Measurements from ENCODE around the gene STK17B. TPM values are rescaled to one million over a fixed set of nuclear protein-coding genes. Genes with fewer than 3 reads are reported as not detected.

The STK17B gene
- total and polyA plus RNA-seq, 10 of the 15 experiments (the other 5 are each of a cell fraction or from before 2014, with no cell fraction given): 21.2 to 108 (median 53.7) TPM

- TF ChIP-seq ZNF207 (IDR thresholded peaks at IDR 0.05; ENCODE audit: borderline replicate concordance) (no peak), HDAC2 (IDR thresholded peaks at IDR 0.05) (no peak)
Observed at GRCh38 chr2:196104066-196104465, 67.3 kb downstream of the STK17B start (continued).

DNA sequence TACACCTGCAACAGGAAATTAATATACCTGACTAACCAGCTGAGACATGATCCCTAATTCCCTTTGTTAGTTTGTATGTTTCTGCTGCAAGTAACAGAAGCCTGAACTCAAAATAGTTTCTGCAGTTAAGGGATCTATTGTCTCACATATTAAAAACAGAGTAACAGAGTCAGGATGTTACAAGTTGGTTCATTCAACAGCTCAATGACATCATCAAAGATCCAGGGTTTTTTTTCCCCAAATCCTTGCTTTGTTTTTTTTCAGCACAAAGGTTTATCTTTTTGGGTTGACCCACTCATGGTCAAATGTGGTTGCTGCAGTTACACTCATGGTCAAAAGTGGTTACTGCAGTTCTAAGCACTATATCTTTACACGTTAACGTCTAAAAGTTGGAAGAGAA is 67.8 kb downstream of the STK17B start:
- Histone ChIP-seq H3K4me2 (ENCODE audit: control insufficient read depth, insufficient read depth) (no peak overlapping the region), H3K9me3 (replicated peaks; ENCODE audit: control insufficient read depth, insufficient read depth, low read length) (peaks cover 3% of the 10 kb centered on the region; the same call in 2 of the 3 replicates), H3K27ac (ENCODE audit: control insufficient read depth, insufficient read depth) (no peak overlapping the region), H3K36me3 (ENCODE audit: control insufficient read depth in 2 of 2, insufficient read depth in 2 of 2, low read length in 1 of 2) (no peaks in the 10 kb centered on the region), H4K20me1 (ENCODE audit: control insufficient read depth, insufficient read depth) (no peaks in the 10 kb centered on the region), H3K27me3 (replicated peaks in 1 of 2; ENCODE audit: control insufficient read depth in 2 of 2, insufficient read depth in 2 of 2, low read length in 1 of 2) (no peaks in the 10 kb centered on the region), H3K79me2 (ENCODE audit: control insufficient read depth, insufficient read depth, low read length) (no peaks in the 10 kb centered on the region), H3K4me1 (ENCODE audit: control insufficient read depth, insufficient read depth, low read length) (peaks cover 26% of the 10 kb centered on the region), H3K4me3 (no peak overlapping the region), H3K9ac (ENCODE audit: control insufficient read depth, insufficient read depth, low read length) (no peak overlapping the region), H2AFZ (ENCODE audit: control insufficient read depth, low read depth, low read length) (no peak overlapping the region)
- 100% methylated on average over 2 of the region's 2 CpGs for WGBS (ENCODE audit: insufficient coverage, insufficient replicate concordance, low lambda C conversion rate, missing lambda C conversion rate)
- ChIA-PET POLR2A (interaction anchor here (1.6 kb wide), 1 partner anchor 27 kb away, joined by 6 read pairs; no protein-coding TSS in a partner anchor), RAD21 (ENCODE audit: unreplicated experiment) (interaction anchor here (0.9 to 7.7 kb wide), 7 partner anchors 8 to 172 kb away, joined by 3 to 126 read pairs (median 5); no protein-coding TSS in a partner anchor), CTCF (interaction anchor here (0.6 to 3.7 kb wide), 5 partner anchors 26 to 533 kb away, joined by 3 to 52 read pairs (median 4); no protein-coding TSS in a partner anchor), SMC1A (ENCODE audit: uncharacterized antibody, unreplicated experiment) (interaction anchor here (0.8 to 9.2 kb wide), 12 partner anchors 18 to 350 kb away, joined by 3 to 147 read pairs (median 6); no protein-coding TSS in a partner anchor)
- peak; percentile 59 for TF ChIP-seq ATF7 (IDR thresholded peaks at IDR 0.05; ENCODE audit: low read depth)
- no peak for TF ChIP-seq ZSCAN29 (IDR thresholded peaks at IDR 0.05)
- TF ChIP-seq KDM1A (IDR thresholded peaks at IDR 0.05; ENCODE audit: borderline replicate concordance): no peak
- no peak for TF ChIP-seq ZZZ3 (IDR thresholded peaks at IDR 0.05; ENCODE audit: control insufficient read depth, insufficient read length, low read depth)
- TF ChIP-seq ELK1 (IDR thresholded peaks at IDR 0.05; ENCODE audit: low read depth, low read length): no peak
- intact Hi-C loops (cut with micrococcal nuclease; ENCODE audit: unreplicated experiment) (no loop called here), in situ Hi-C loops (cut with MboI) (no loop called here)
- ATAC-seq: no peak
- no peak for DNase-seq (ENCODE audit: low read depth, low spot score)
- FAIRE-seq: no peak
- BruUV-seq (replicated peaks): no TSS peak

Measured in GM12878 (cell line).